HG03460 (cell line): ENCODE measurements around the gene KRT76.

Experiments used
- ATAC-seq: cut with Tn5 transposase; IDR thresholded peaks from one replicate; pipeline ENCODE4 v1.9.1; 2021; ENCODE audit not compliant: unreplicated experiment

KRT76 gene

DNA sequence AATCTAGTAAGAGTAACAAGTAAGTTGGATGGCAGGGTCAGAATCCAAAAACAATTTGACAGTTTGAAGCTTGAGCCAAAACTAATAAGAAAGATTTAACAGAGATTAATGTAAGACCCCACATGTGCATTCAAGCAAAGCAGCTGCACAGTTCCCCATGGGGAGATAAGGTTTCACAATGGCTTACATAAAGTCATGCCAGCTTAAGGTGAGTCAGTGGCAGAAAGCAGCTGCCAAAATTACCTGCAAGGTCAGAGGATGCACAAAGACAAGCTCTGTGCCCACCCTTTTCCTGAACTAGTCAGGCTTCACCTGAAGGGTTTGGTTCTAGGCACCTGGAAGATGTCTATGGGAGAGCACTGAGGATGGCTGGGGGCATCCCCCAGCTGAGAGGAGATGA lies 37.2 kb downstream of the KRT76 start:
- ATAC-seq = no peak

DNA sequence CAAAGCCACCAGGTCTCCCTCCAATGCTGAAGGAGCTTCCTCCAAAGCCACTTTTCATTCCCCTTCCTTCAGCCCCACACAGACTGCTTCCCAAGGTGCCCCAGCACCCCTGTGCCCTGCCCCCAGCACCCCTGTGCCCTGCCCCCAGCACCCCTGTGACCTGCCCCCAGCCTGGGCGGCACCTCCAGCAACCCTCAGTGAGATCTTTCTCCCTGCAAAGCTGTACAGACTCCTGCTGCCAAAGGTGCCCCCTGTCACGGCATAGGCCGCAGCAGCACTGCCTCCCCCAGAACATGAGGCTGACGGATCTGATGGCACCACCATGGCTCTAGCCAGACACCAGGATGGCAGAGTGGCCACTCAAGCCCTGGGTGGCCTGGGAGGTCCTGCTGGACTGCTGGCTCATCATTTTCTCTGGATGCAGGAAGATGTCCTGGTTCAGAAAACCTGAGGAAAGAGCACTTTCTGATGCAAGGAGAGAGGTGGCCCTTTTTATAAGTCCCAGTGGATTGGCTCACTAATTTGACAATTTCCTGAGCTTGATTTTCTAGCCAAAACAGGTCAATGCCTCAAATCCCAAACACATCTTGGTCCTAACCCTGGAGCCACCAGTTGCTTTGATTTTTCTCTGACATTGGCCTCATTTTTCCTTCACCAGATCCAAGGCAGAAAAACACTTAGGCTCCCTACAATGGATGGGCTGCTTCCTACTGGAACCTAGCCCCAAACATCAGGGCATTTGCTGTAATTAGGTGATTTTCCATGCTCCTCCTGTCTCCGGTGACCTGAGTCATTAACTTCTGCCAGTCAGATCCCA lies 41.1 kb downstream of the KRT76 start:
- ATAC-seq = no peak

DNA sequence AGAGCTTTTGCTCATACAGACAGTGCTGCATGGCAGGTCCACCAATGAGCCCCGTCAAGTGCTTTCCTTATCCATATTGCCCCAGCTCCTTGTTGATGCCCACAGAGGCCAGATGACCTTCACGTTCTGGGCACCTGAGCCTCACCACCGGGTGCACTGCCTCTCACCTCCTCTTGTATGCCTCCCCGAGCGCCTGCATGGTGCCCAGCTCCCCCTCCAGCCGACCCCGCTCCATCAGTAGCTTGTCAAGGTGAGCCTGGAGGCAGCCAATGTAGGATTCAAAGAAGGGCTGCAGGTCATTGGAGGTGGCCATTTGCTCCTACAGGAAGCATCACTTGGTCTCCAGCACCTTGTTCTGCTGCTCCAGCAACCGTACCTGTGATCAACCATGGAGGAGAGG lies 42.0 kb downstream of the KRT76 start:
- ATAC-seq = no peak

DNA sequence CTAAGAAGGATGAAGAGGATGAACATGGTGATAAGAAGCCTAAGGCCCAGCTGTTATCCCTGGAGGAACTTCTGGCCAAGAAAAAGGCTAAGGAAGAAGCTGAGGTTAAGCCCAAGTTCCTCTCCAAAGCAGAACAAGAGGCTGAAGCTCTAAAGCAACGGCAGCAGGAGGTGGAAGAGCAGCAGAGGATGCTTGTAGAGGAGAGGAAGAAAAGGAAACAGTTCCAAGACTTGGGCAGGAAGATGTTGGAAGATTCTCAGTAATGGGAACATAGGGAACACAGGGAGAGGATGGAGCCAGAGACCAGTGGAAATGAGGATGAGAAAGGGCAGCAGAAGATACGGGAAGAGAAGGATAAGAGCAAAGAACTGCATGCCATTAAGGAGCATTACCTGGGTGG lies 46.4 kb downstream of the KRT76 start:
- no peak for ATAC-seq

DNA sequence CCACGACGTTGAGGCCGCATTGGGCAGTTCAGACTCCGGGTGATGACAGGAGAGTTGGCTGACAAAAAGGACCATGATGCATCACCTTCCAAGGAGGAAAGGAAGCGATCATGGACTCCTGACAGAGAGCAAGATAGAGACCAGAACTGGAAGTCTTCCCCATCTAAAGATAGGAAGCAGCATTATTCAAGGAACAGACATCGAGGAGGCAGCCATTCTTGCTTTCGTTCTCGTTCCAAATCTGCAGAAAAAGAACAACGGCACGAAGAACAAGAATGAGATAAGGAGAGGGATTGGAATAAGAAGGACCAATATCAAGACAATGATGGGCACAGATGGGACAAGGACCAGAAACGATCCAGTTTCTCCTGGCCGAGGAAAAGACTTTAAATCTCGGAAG lies 46.8 kb downstream of the KRT76 start:
- no peak for ATAC-seq

DNA sequence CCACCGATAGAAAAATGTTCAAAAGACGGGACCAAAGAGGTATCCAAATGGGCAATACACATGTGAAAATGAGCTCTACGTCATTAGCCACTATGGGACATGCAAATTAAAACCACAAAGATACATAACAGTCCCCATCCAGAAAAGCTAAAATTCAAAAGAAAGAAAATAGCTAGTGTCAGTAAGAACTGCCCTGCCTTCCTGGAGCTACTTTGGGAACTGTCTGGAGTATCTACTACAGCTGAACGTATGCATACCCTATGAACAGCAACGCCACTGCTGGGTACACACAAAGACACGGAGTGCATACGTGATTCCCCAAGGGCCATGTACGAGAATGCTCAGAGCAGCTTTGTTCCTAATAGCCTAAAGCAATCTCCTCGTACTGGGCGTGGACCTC lies 48.0 kb downstream of the KRT76 start:
- no peak for ATAC-seq

DNA sequence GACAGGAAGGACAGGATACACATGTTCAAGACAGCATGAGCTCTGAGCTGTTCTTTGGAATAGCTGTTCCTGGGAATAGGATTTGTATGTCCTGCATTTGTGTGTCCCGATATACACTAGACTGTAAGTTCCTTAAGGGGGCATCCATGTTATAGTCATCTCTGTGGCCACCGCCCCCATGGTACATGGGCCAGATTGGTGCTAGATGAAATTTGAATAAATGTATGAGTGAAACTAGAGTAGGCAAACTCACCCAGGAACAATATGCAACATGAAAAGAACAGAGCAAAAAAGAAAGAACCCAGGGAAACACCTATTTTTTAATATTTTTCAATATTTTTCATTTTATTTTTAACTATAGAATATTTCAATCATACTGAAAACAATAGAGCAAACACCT lies 48.8 kb downstream of the KRT76 start:
- ATAC-seq = no peak

DNA sequence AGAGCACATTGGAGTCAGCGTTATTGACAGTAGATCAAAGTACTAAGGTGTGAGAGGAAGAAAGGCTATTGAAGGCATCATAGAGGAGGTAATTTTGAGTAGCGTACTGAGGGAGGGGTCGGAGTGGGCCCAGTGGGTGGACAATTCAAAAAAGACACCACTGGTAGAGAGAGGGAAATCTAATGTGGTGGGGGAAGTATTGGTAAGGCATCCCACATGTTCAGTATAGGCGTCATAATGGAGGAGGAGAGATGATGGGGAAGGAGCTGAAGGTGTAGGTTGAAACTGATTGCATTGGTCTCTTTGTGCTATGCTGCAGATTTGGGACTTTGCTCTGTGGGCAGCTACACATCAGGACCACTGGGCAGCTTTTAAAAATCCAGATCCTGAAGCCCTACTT lies 50.1 kb downstream of the KRT76 start:
- no peak for ATAC-seq

DNA sequence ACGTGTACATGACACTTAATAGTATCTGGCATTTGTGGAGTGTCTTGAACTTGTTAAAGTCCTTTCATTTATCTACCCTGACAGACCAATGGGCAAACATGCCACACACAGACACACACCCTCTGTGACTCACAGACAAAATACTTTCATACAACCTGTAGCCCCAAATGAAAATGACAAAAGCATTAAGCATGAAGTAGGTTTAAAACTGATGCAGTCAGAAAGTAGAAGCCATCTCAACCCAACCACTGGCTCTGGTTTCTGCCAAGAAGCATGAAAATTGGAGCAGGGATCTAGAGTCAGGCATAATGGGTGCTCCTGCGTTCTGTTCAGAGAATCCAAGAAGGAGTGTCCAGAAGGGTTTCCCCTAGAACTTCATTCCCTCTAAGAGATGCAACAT lies 50.7 kb downstream of the KRT76 start:
- no peak for ATAC-seq

DNA sequence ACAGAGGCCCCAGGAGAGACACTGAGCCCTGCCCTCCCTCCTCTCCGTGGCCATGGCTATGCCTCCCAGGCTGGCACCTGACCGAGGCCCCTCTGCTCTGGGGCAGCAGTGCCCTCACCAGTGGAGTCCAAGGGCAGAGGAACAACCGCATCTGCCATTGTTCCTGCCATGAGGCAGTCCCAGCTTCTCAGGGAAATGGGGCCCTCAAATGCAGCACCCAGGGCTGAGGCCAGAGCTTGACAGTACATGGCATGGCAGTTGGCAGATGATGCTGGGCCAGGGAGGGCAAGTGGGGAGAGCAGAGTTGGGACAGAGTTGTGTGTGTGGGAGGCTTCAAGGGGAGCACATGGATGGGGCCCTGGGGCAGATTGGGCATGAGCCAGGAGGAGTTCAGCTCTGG lies 52.8 kb downstream of the KRT76 start:
- ATAC-seq = no peak

DNA sequence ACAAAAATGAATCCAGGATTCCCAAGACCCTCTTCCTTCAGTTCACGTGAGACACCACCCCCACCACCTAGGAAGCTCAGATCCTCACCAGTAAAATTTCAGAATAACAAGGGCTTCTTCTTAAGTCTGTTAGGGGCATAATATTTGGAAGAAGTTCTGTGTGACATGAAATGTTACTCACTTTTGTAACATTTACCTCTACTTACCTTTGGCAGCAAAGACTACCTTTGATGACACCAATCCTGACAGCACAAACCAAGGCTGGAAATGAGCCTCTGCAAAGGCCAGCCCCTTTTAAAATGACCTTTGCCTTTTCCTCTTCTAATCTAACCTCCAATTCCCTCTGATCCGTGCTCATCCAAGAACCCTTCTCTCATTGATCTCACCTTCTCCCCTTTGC lies 54.5 kb downstream of the KRT76 start:
- no peak for ATAC-seq

DNA sequence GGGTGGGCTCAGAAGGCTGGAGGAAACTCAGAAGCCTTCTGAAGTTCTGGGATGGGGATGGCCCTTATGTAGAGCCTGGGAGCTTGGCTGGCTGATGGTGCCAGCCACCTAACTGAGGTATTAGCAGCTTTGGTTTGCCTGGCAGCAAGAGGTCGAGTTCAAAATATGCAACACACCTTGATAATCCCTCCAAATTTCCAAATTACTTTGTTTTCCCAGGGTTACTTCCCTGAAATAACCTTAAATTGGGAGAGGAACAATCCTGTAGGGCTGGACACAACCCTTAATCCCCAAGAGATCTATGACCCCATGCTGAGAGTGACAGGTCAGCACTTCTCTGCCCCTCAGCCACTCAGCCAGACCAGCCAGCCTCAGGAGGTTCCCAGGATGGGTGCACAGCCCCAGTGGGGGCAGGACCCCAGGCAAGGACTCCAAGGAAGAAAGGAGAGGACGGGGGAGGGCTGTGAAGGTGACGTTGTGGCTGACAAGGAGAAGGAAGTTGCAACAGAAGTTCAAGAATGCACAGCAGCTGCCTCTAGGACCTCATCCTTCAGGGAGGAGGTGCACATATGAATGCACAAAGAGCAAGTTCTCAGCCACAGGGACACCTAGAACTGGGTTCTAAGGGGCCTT lies 55.2 kb downstream of the KRT76 start:
- ATAC-seq = no peak

DNA sequence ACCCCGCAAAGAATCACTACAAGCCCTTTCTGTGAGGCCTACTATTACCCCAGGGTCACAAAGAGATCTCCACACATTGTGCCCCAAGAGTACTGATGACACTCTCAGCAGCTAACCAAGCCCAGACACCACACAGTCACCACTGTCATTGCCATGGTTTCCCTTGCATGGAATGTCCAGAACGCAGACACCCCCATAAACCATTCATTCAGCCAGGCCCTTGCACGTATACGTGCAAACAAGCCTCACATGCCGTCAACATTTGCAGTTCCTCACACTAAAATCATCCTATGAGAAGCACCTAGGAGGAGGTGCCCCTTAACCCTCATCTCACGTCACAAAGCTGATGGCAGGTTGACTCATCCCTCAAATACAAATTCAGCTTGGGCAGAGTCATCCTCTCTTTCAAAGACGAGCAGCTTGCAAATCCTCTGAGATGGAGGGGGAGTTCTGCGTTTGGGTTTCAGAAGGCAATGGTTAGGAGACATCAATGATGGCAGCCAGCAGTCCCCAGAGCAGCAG lies 56.7 kb downstream of the KRT76 start:
- no peak for ATAC-seq
